K562 (cell line): ENCODE measurements around the gene PGK2. TPM values are rescaled to one million over a fixed set of nuclear protein-coding genes. Genes with fewer than 3 reads are reported as not detected.

Experiments used
- ARID3A ChIP-seq: IDR thresholded peaks from 2 replicates; pipeline ENCODE4 v1.6.1; 2012; ENCODE audit warnings: low read depth, low read length, improper control_type of control experiment, borderline replicate concordance
- BRD4 ChIP-seq: fragments of 200-600 bp; sonication (generic); IDR thresholded peaks from 2 replicates; pipeline ENCODE4 v1.6.1; 2017; ENCODE audit warnings: inconsistent platforms
- CTCFL ChIP-seq: IDR thresholded peaks from 2 replicates; pipeline ENCODE4 v1.6.1; 2011; ENCODE audit warnings: borderline replicate concordance, low read depth, mild to moderate bottlenecking, moderate library complexity, low read length; ENCODE audit not compliant: insufficient read depth, poor library complexity, severe bottlenecking
- MAZ ChIP-seq, 2 experiments: fragments of 450-650 bp in 1 of 2; sonication (generic) in 1 of 2; formaldehyde crosslinking; IDR thresholded peaks in 1 of 2; conservative IDR thresholded peaks in 1 of 2; 2 replicates each; pipeline versions ENCODE4 v1.4.0 to v1.5.0; 2020; ENCODE audit warnings: mild to moderate bottlenecking in 1 of 2, missing genetic modification reagents in 1 of 2
- MGA ChIP-seq: fragments of 450-650 bp; IDR thresholded peaks from 2 replicates; pipeline ENCODE4 v1.6.1; 2016; ENCODE audit warnings: mild to moderate bottlenecking, moderate library complexity
- MYC ChIP-seq, 2 experiments: fragments of 250-450 bp in 1 of 2; sonication (Bioruptor Pico) in 1 of 2; IDR thresholded peaks; 2 replicates each; pipeline versions ENCODE4 v1.5.1 to v1.6.1; 2012 to 2021; ENCODE audit warnings: low read depth in 2 of 2, borderline replicate concordance in 1 of 2, improper control_type of control experiment in 1 of 2, low read length in 1 of 2, mild to moderate bottlenecking in 1 of 2, moderate library complexity in 1 of 2
- NR2C2 ChIP-seq, 2 experiments: fragments of 200-800 bp in 1 of 2; sonication (Bioruptor generic) in 1 of 2; sonication (generic) in 1 of 2; formaldehyde crosslinking in 1 of 2; IDR thresholded peaks; 2 replicates each; pipeline versions ENCODE4 v1.6.1 to v1.8.0; 2016 to 2022; ENCODE audit warnings: mild to moderate bottlenecking in 1 of 2, missing compliant biosample characterization in 1 of 2, missing genetic modification characterization in 1 of 2, missing genetic modification reagents in 1 of 2
- SNRNP70 ChIP-seq: fragments of 200-400 bp; formaldehyde crosslinking; optimal IDR thresholded peaks from 2 replicates; pipeline ENCODE3; 2017; ENCODE audit warnings: low read depth, low read length
- SRSF3 ChIP-seq: fragments of 200-400 bp; formaldehyde crosslinking; IDR thresholded peaks from 2 replicates; pipeline ENCODE4 v1.6.1; 2016; ENCODE audit warnings: mild to moderate bottlenecking, low read length, moderate library complexity; ENCODE audit not compliant: insufficient read depth
- XRCC3 ChIP-seq: fragments of 450-650 bp; IDR thresholded peaks from 2 replicates; pipeline ENCODE4 v1.6.1; 2017; ENCODE audit warnings: mild to moderate bottlenecking, moderate library complexity
- ZNF253 ChIP-seq: fragments of 250-450 bp; sonication (Bioruptor Pico); conservative IDR thresholded peaks from 2 replicates; pipeline ENCODE4 v1.6.1; 2021; ENCODE audit warnings: mild to moderate bottlenecking
- polyA plus RNA-seq, 8 experiments: library from polyadenylated mRNA; depleted of rRNA in 4 of 8; stranded (reverse) in 5 of 8; unstranded in 3 of 8; fragments of >200 nt; fragmentation: Nextera tagmentation in 2 of 8; fragmentation: Illumina TruSeq in 1 of 8; extraction: Ambion mirVana in 2 of 8; extraction: Trizol in 1 of 8; gene quantifications; 2 replicates each; pipeline versions ENCODE4 v1.2.1 to v1.2.3, GENCODE V29; 2011 to 2014; ENCODE audit warnings: inconsistent platforms in 1 of 8, missing spikeins in 1 of 8
- total RNA-seq, 7 experiments: library from RNA; depleted of rRNA in 6 of 7; stranded (reverse); fragments of >200 nt in 6 of 7; fragmentation: Illumina TruSeq in 2 of 7; extraction: Trizol in 2 of 7; gene quantifications; 2 replicates each; pipeline versions ENCODE4 v1.2.1 to v1.2.3, GENCODE V29; 2011 to 2021; ENCODE audit warnings: low replicate concordance in 1 of 7

Gene PGK2
- total and polyA plus RNA-seq, 9 of the 15 experiments (the other 6 are each of a cell fraction or from before 2014, with no cell fraction given), result not detected

- TF ChIP-seq MYC (IDR thresholded peaks at IDR 0.05; ENCODE audit: low read depth, low read length), result no peak
- TF ChIP-seq MYC (CRISPR knock-in tag; IDR thresholded peaks at IDR 0.05; ENCODE audit: borderline replicate concordance, low read depth), result no peak
- TF ChIP-seq ARID3A, result no peak
- no peak for TF ChIP-seq XRCC3
- no peak for TF ChIP-seq BRD4
- TF ChIP-seq SNRNP70, result no peak
- TF ChIP-seq CTCFL, result no peak
- no peak for TF ChIP-seq ZNF253 (CRISPR knock-in tag)
- no peak for TF ChIP-seq MGA
- TF ChIP-seq MAZ (CRISPR knock-in tag; conservative IDR thresholded peaks at IDR 0.05 in 1 of 2, IDR thresholded peaks at IDR 0.05 in 1 of 2), result no peak
- TF ChIP-seq NR2C2 (CRISPR knock-in tag; IDR thresholded peaks at IDR 0.05), result no peak
- no peak for TF ChIP-seq NR2C2 (tag; IDR thresholded peaks at IDR 0.05)
- TF ChIP-seq SRSF3, result no peak
- TF ChIP-seq, all 486 proteins: peak for 0
Observed at GRCh38 chr6:49784272-49784671, 2.8 kb downstream of the PGK2 start (continued).
